ENCODE results near the gene ZNF90.
"Not testable (repeated sequence)": the region's sequence is repeated elsewhere in the genome, so short reads cannot be mapped to it uniquely, and the experiment has no call there.

The ZNF90 gene

DNA sequence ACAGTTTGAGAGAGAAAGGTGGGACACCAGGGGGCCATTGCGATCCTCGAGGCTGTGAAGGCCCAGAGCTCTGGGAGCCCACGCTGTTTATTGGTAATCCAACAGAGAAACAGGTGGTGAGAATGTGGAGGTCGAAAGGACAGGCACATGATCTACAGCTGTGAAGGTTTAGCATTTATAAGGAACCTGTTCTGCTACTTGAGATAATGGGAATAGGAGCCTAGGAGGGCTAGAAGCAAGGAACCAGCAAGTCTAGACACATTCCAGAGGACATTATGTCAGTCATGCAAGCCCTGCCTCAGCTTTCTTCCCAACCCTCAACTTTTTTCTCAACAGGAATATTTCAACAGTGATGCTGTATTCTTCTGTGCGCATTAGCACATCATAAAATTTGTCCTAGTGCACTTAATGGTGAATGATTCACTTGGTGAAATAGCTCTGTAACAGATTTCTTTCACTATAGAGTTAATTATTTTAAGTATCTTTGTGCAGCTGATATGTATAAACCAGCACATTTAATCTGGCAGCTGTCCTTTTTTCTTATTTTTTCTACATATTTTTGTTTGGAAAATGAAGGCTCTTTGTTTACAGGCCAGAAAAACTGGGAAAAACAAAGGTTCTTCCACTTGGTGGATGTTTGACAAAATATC is 25.4 kb downstream of the ZNF90 start:
- peaks cover 10% of the 10 kb centered on the region for H3K4me1 ChIP-seq (ENCODE audit: insufficient read depth, low read length)
- H3K27ac ChIP-seq (ENCODE audit: low read depth, low read length) = peak overlapping the region; percentile 26; the same call in 1 of the 2 replicates
- H3K9ac ChIP-seq (ENCODE audit: low read depth, low read length) = no peak overlapping the region
- H3K36me3 ChIP-seq (ENCODE audit: insufficient read depth, low read length) = peaks cover 100% of the 10 kb centered on the region
- WGBS = 83% methylated on average over 5 of the region's 5 CpGs
- no peaks in the 10 kb centered on the region for H3K27me3 ChIP-seq (ENCODE audit: insufficient read depth, low read length)
- H3K4me3 ChIP-seq (ENCODE audit: low read length) = no peak overlapping the region
- H3K9me3 ChIP-seq (ENCODE audit: insufficient read depth, low read depth, low read length) = peaks cover 43% of the 10 kb centered on the region

DNA sequence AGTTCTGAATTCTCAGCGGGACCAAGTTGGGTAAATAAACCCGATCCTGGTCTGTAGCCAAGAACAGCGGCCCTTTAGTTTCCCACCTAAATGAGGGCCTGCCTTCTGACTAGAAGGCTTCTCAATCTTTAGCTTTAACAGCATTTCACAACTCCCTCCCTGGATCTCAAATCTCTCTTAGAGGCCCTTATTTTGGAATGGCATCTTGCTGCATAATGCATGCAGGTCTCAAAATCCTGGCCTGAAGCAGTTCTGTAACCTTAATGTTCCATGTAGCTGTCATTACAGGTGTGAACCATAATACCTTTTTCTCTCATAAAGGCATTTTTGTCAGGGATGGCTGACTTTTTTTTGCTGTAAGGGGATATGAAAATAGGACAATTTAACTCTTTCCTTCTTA is 29.5 kb downstream of the ZNF90 start:
- Histone ChIP-seq H3K9ac (ENCODE audit: low read depth, low read length) (no peak overlapping the region), H3K4me3 (ENCODE audit: low read length) (no peak overlapping the region), H3K4me1 (ENCODE audit: insufficient read depth, low read length) (peaks cover 10% of the 10 kb centered on the region; the same call in 1 of the 2 replicates), H3K27ac (ENCODE audit: low read depth, low read length) (no peak overlapping the region), H3K36me3 (ENCODE audit: insufficient read depth, low read length) (peaks cover 100% of the 10 kb centered on the region), H3K27me3 (ENCODE audit: insufficient read depth, low read length) (no peaks in the 10 kb centered on the region), H3K9me3 (ENCODE audit: insufficient read depth, low read depth, low read length) (peaks cover 41% of the 10 kb centered on the region)
- 76% methylated on average over 3 of the region's 3 CpGs for WGBS

DNA sequence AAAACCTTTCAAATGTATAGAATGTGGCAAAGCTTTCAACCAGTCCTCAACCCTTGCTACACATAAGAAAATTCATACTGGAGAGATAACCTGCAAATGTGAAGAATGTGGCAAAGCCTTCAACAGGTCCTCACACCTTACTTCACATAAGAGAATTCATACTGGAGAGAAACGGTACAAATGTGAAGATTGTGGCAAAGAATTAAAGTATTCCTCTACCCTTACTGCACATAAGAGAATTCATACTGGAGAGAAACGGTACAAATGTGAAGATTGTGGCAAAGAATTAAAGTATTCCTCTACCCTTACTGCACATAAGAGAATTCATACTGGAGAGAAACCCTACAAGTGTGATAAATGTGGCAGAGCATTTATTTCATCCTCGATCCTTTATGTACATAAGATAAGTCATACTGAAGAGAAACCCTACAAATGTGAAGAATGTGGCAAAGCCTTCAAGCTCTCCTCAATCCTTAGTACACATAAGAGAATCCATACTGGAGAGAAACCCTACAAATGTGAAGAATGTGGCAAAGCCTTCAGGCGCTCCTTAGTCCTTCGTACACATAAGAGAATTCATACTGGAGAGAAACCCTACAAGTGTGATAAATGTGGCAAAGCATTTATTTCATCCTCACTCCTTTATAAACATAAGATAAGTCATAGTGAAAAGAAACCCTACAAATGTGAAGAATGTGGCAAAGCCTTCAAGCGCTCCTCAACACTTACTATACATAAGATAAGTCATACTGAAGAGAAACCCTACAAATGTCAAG is 40.5 kb downstream of the ZNF90 start:
- 98% methylated on average over 5 of the region's 6 CpGs for WGBS
- H3K27me3 ChIP-seq (ENCODE audit: insufficient read depth, low read length); H3K9ac ChIP-seq (ENCODE audit: low read depth, low read length); H3K4me1 ChIP-seq (ENCODE audit: insufficient read depth, low read length); H3K27ac ChIP-seq (ENCODE audit: low read depth, low read length): not testable (repeated sequence)
- peak overlapping the region; percentile 20; the same call in 1 of the 2 replicates for H3K4me3 ChIP-seq (ENCODE audit: low read length)
- H3K36me3 ChIP-seq (ENCODE audit: insufficient read depth, low read length) = peaks cover 100% of the 10 kb centered on the region
- peaks cover 100% of the 10 kb centered on the region for H3K9me3 ChIP-seq (ENCODE audit: insufficient read depth, low read depth, low read length)

DNA sequence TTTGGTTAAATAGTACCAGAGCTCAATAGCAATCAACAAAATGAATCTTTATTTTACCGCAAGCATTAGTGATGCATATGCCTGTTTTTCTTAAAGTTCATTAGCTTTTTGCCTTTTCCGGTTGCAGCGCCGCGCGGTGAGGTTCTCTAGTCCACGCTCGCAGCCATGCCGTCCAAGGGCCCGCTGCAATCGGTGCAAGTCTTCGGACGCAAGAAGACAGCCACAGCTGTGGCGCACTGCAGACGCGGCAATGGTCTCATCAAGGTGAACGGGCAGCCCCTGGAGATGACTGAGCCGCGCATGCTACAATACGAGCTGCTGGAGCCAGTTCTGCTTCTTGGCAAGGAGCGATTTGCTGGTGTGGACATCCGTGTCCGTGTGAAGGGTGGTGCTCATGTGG is 47.1 kb downstream of the ZNF90 start:
- peaks cover 34% of the 10 kb centered on the region for H3K9me3 ChIP-seq (ENCODE audit: insufficient read depth, low read depth, low read length)
- WGBS = 98% methylated on average over 23 of the region's 23 CpGs

DNA sequence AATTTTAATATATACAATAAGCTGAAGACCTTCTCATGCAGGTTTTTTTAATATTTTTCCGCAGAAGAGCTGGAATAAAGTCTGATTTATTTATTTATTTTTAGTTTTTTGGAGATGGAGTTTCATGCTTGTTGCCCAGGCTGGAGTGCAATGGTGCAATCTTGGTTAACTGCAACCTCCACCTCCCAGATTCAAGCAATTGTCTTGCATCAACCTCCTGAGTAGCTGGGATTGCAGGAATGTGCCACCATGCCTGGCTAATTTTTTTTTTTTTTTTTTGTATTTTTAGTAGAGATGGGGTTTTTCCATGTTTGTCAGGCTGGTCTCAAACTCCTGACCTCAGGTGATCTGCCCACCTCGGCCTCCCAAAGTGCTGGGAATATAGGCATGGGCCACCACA is 55.1 kb downstream of the ZNF90 start:
- H3K9ac ChIP-seq (ENCODE audit: low read depth, low read length); H3K27ac ChIP-seq (ENCODE audit: low read depth, low read length); H3K4me3 ChIP-seq (ENCODE audit: low read length); H3K27me3 ChIP-seq (ENCODE audit: insufficient read depth, low read length); H3K9me3 ChIP-seq (ENCODE audit: insufficient read depth, low read depth, low read length): not testable (repeated sequence)
- Histone ChIP-seq H3K4me1 (ENCODE audit: insufficient read depth, low read length) (peaks cover 20% of the 10 kb centered on the region), H3K36me3 (ENCODE audit: insufficient read depth, low read length) (peaks cover 25% of the 10 kb centered on the region)
- 90% methylated on average over 2 of the region's 2 CpGs for WGBS

More for the DNA sequence above, 47.1 kb downstream of the ZNF90 start:
- Histone ChIP-seq H3K36me3 (ENCODE audit: insufficient read depth, low read length) (peaks cover 98% of the 10 kb centered on the region), H3K27ac (ENCODE audit: low read depth, low read length) (no peak overlapping the region), H3K4me3 (ENCODE audit: low read length) (no peak overlapping the region), H3K9ac (ENCODE audit: low read depth, low read length) (no peak overlapping the region), H3K4me1 (ENCODE audit: insufficient read depth, low read length) (no peaks in the 10 kb centered on the region), H3K27me3 (ENCODE audit: insufficient read depth, low read length) (no peaks in the 10 kb centered on the region)

DNA sequence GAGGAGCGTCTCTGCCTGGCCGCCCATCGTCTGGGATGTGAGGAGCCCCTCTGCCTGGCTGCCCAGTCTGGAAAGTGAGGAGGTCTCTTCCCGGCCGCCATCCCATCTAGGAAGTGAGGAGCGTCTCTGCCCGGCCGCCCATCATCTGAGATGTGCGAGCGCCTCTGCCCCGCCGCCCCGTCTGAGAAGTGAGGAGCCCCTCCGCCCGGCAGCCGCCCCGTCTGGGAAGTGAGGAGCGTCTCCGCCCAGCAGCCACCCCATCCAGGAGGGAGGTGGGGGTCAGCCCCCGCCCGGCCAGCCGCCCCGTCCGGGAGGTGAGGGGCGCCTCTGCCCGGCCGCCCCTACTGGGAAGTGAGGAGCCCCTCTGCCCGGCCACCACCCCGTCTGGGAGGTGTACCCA is 59.9 kb downstream of the ZNF90 start:
- H3K9me3 ChIP-seq (ENCODE audit: insufficient read depth, low read depth, low read length); H3K9ac ChIP-seq (ENCODE audit: low read depth, low read length); H3K27ac ChIP-seq (ENCODE audit: low read depth, low read length); H3K4me3 ChIP-seq (ENCODE audit: low read length); H3K36me3 ChIP-seq (ENCODE audit: insufficient read depth, low read length); H3K27me3 ChIP-seq (ENCODE audit: insufficient read depth, low read length): not testable (repeated sequence)
- WGBS = 95% methylated on average over 19 of the region's 29 CpGs
- peaks cover 15% of the 10 kb centered on the region for H3K4me1 ChIP-seq (ENCODE audit: insufficient read depth, low read length)

DNA sequence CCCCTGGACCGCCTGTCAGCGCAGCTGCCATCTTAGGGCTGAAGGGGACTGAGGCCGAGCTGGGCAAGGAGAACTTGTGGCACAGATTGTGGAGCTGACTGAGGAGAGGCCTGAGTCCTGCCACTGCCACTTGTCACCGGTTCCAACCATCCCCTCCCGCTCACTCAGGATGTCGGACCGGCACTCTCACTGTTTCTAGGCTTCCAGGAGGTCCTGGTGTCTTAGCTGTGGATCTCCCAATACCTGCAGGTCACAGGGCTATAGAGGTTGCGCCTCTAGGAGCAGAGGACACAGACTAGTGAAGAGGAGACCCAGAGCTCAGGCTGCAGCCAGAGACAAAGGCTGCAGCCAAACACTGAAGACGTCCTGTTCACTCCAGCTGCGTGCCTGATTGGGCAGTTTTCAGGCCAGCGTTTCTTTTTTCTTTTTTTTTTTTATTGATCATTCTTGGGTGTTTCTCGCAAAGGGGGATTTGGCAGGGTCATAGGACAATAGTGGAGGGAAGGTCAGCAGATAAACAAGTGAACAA is 73.9 kb downstream of the ZNF90 start:
- Histone ChIP-seq H3K4me3 (ENCODE audit: low read length) (no peak overlapping the region), H3K9me3 (ENCODE audit: insufficient read depth, low read depth, low read length) (no peaks in the 10 kb centered on the region)
- WGBS = 82% methylated on average over 11 of the region's 12 CpGs

DNA sequence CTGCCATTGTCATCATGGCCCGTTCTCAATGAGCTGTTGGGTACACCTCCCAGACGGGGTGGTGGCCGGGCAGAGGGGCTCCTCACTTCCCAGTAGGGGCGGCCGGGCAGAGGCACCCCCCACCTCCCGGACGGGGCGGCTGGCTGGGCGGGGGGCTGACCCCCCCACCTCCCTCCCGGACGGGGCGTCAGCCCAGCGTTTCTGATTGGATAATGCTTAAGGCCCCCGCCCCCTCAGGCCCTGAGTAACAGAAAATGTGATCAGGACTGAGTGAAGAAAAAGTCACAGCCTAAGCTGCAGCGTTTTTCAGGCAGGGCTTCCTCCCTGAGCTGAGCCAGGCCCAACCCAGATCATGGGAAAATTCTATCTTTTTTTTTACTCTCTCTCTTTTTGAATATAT is 74.7 kb downstream of the ZNF90 start:
- H3K4me1 ChIP-seq (ENCODE audit: insufficient read depth, low read length); H3K9me3 ChIP-seq (ENCODE audit: insufficient read depth, low read depth, low read length); H3K27ac ChIP-seq (ENCODE audit: low read depth, low read length); H3K4me3 ChIP-seq (ENCODE audit: low read length); H3K36me3 ChIP-seq (ENCODE audit: insufficient read depth, low read length); H3K27me3 ChIP-seq (ENCODE audit: insufficient read depth, low read length); H3K9ac ChIP-seq (ENCODE audit: low read depth, low read length): not testable (repeated sequence)
- 56% methylated on average over 14 of the region's 15 CpGs for WGBS

More for the DNA sequence above, 73.9 kb downstream of the ZNF90 start:
- peaks cover 7% of the 10 kb centered on the region; the same call in 1 of the 2 replicates for H3K4me1 ChIP-seq (ENCODE audit: insufficient read depth, low read length)
- H3K27me3 ChIP-seq (ENCODE audit: insufficient read depth, low read length) = no peaks in the 10 kb centered on the region
- H3K9ac ChIP-seq (ENCODE audit: low read depth, low read length) = no peak overlapping the region
- peak overlapping the region; percentile 11; the same call in 1 of the 2 replicates for H3K27ac ChIP-seq (ENCODE audit: low read depth, low read length)
- H3K36me3 ChIP-seq (ENCODE audit: insufficient read depth, low read length) = no peaks in the 10 kb centered on the region

DNA sequence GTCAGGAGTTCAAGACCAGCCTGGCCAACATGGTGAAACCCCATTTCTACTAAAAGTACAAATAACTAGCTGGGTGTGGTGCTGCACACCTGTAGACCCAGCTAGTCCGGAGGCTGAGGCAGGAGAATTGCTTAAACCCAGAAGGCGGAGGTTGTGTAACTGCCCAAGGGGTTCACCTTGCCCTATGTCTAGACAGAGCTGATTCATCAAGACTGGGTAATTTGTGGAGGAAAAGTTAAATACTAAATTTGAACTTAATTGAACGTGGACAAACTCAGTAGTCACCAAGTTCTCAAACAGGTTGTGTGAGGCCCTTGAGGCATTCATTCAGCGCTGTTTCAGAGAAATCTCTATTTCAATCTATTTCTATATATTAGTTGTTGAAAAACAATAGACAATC is 75.5 kb downstream of the ZNF90 start:
- no peaks in the 10 kb centered on the region for H3K27me3 ChIP-seq (ENCODE audit: insufficient read depth, low read length)
- 93% methylated on average over 4 of the region's 4 CpGs for WGBS
- no peak overlapping the region for H3K27ac ChIP-seq (ENCODE audit: low read depth, low read length)
- no peaks in the 10 kb centered on the region for H3K9me3 ChIP-seq (ENCODE audit: insufficient read depth, low read depth, low read length)
- H3K9ac ChIP-seq (ENCODE audit: low read depth, low read length) = no peak overlapping the region
- H3K4me1 ChIP-seq (ENCODE audit: insufficient read depth, low read length) = peaks cover 7% of the 10 kb centered on the region; the same call in 1 of the 2 replicates
- no peak overlapping the region for H3K4me3 ChIP-seq (ENCODE audit: low read length)
- H3K36me3 ChIP-seq (ENCODE audit: insufficient read depth, low read length) = no peaks in the 10 kb centered on the region

DNA sequence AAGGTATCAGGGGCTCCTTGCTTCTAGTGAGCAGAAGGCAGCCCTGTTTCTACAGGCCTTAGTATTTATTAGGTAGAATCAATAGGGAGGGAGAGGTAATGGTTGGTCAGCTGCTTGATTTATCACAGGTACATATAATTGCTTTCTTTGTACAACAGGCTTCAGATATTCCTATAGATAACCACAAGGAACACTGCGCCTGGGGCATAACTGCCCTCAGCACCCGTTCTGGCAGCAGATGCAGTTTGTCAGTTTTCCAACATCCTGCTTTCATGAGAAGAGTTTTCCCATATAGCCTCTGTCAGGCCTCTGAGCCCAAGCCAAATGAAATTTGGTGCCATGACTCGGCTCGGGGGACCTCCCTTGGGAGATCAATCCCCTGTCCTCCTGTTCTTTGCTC is 76.8 kb downstream of the ZNF90 start:
- 92% methylated on average over 4 of the region's 4 CpGs for whole genome bisulfite sequencing
- Histone ChIP-seq H3K27ac (ENCODE audit: low read depth, low read length) (no peak overlapping the region), H3K9me3 (ENCODE audit: insufficient read depth, low read depth, low read length) (no peaks in the 10 kb centered on the region)

DNA sequence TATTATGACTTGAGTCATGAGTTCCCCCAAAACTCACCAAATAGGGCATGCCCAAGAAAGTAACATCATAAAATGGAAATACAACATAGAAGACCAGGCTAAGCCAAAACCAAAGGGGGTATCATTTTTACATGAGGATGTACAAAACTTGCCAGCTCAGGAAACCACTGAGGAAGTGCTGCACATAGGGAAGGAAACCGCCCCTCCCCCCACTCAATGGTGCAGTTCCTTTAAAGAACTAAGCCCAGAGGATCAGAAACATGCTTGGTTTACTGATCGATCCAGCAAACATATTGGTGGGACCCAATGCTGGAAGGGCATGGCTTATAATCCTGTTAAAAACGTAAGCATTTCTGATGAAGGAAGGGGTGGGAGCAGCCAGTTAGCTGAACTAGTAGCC is 85.0 kb downstream of the ZNF90 start:
- peaks cover 12% of the 10 kb centered on the region; the same call in 1 of the 2 replicates for H3K4me1 ChIP-seq (ENCODE audit: insufficient read depth, low read length)
- no peak overlapping the region for H3K27ac ChIP-seq (ENCODE audit: low read depth, low read length)
- no peaks in the 10 kb centered on the region for H3K27me3 ChIP-seq (ENCODE audit: insufficient read depth, low read length)
- no peaks in the 10 kb centered on the region for H3K36me3 ChIP-seq (ENCODE audit: insufficient read depth, low read length)
- H3K9ac ChIP-seq (ENCODE audit: low read depth, low read length) = no peak overlapping the region
- H3K9me3 ChIP-seq (ENCODE audit: insufficient read depth, low read depth, low read length) = no peaks in the 10 kb centered on the region
- whole genome bisulfite sequencing = 88% methylated on average over 3 of the region's 3 CpGs
- no peak overlapping the region for H3K4me3 ChIP-seq (ENCODE audit: low read length)

More for the DNA sequence above, 76.8 kb downstream of the ZNF90 start:
- Histone ChIP-seq H3K4me3 (ENCODE audit: low read length) (no peak overlapping the region), H3K36me3 (ENCODE audit: insufficient read depth, low read length) (no peaks in the 10 kb centered on the region), H3K27me3 (ENCODE audit: insufficient read depth, low read length) (no peaks in the 10 kb centered on the region), H3K9ac (ENCODE audit: low read depth, low read length) (no peak overlapping the region), H3K4me1 (ENCODE audit: insufficient read depth, low read length) (peaks cover 7% of the 10 kb centered on the region; the same call in 1 of the 2 replicates)
